Stimulated activated CD4-positive, alpha-beta T cell treated with anti-CD3 and anti-CD28 coated beads, TNF-alpha, amount 100 ng/mL, for 24 hours (primary cell): Measurements from ENCODE around the gene GALNT12.
A peak's percentile ranks its signal among the peaks of the same experiment; 100 is the strongest.

Experiments used
- DNase-seq, 3 experiments: peaks; one replicate each; pipeline ENCODE4 v3.0.0-alpha.2; 2020; ENCODE audit warnings: low read depth in 3 of 3

The GALNT12 gene

GRCh38 chr9:98832768-98833089 is 25.3 kb downstream of the GALNT12 start:
- no peak for DNase-seq

- DNase-seq = no peak
These were observed 25.9 kb downstream of the GALNT12 start for GRCh38 chr9:98833090-98833956.

DNA sequence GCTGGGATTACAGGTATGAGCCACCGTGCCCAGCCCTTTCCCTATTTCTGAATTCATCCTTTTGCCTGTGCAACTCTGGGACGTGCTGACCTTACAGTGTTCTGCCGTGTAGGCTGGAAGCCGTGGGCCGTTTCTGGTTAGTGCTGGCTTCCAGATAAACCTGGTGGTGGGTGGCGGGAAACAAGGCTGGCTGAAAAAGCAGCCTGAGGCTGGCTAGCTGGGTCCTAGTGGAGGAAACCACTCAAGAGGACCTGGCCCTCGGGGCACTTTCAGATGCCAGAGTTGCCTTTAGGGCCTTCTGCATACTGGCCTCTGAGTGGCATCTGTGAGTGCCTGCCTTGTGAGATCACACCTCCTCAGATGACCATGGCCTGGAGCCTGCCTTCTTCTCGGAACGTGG is 26.9 kb downstream of the GALNT12 start:
- no peak for DNase-seq

DNA sequence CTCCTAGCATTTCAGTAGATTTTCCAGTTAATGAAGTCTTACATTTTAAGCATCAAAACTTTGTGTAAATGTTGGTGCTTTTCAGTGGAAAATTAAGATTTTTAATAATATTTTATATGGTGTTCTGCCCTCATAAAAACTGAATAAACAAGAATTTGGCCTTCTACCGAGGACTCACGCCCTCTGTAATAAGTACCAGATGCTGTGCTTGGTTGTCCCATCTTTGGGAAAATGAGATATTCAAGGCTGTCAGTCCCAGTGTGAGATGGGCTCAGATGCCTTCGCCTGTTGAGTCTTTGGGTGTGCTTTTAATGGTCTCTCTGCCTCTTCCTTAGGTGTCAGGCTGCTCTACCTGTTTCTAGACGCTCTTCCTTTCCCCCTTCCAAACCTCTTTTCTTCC is 28.7 kb downstream of the GALNT12 start:
- no peak for DNase-seq

DNA sequence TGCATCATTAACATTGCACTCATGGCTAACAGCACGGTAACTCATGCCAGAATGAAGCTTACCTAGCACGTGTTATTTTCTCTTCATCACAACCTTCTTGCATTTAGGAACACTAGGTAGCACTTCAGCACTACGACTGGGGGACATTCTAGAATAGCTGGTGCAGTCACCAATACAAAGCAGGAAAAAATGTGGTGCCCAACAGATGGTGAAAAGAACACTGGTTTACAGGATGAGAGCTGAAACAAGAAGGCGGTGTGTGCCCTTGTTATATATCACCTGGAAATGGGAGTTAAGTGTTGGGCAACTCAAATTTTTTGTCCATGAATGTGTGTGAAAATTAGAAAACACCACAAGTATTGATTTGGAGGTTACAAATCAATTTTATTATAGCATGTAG is 30.0 kb downstream of the GALNT12 start:
- no peak for DNase-seq

DNA sequence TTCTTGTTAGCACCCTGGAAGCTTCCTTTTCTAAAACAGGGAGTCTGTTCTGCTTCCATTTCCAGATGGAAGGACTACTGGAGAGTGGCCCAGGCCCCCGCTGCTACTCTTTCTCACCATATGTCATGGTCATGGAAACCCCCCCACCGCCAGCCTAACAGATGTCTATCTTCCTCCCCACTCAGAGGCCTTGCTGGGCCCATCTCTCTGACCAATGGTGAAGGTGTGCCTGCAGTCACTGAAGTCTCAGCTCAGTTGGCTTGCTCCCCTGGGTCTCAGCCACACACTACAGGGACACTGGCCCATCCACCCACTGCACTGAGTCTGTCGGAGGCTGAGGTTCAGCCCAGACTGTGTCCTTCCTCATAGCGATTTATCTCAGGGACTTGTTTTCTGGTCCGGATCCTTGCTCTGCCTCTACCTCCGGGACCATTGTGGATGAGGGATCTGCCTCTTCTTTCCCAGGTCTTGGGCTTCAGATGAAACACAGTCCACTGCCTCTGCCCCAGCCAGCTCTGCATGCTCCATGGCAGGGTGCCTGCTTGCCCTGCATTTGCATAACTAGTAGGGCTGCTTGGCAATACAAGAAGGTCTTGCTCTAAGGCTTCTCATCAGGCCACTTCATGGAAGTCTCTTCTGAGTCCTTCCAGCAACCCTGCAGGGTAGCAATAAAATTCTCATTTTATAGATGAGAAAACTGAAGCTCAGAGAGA is 30.8 kb downstream of the GALNT12 start:
- DNase-seq = no peak

DNA sequence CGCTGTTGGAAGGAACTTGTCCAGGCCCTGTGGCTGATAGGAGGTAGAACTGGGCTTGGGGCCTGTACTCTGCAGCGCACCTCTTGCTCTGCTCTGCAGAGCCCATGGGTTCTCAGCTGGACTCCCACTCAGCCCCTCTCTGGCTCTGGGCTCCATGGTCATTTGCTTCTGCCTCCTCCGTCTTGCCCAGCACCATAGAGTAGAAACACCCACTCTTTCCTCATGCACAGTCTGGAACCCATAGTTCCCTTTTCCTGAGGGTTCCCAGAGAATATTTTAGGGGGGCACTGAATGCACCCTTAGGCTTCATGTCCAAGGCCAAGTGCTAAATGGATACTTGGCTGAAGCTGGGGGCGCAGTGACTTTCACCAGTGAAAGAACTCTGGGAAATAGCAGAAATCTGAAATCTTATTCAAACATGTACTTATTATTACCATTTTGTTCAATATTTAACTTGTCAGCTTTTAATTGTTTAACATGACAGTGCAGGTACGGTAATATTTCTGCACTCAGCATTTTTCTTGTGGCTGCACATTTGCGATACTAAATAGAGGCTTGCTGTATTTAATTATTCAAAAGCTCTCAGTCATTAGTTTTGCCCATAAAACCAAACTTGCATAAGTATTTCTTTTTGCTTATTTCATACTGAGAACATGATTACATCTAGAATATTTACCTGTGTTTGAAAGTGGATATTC is 31.5 kb downstream of the GALNT12 start:
- DNase-seq = no peak

DNA sequence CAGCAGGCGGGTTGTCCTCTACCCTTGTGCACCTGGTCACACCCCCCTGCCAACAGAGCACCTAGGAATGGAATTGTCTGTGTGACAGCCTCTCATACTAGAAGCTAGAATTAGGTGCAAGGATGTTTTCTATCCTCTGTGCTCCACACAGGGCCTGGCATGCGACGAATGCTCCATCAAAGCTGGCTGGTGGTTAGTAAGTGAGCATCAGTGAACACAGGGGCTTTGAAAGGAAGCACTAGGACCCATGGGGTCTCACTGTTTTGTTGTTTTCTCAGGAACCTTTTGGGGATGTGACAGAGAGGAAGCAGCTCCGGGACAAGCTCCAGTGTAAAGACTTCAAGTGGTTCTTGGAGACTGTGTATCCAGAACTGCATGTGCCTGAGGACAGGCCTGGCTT is 32.3 kb downstream of the GALNT12 start:
- DNase-seq = no peak

DNA sequence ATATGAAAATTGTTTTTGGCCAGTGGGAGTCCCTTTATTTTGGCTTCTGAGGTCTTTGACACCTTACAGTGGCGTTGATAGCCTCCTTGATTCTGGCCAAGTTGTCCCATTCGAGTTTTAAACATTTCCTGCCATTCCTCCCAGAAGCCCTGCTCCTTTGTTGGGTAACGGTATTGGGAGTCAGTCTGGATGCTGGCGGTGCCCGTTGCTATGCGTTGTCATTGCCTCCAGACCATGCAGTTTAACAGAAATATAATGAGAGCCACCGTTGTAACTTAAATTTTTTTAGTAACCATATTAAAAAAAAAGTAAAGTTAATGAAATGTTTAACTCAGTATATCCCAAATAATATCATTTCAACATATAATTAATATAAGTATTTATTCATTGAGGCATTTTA is 35.0 kb downstream of the GALNT12 start:
- DNase-seq = no peak

GRCh38 chr9:98846081-98846480 is 38.6 kb downstream of the GALNT12 start:
- DNase-seq = no peak

- no peak for DNase-seq
These were observed 39.4 kb downstream of the GALNT12 start for GRCh38 chr9:98846879-98847278.

DNA sequence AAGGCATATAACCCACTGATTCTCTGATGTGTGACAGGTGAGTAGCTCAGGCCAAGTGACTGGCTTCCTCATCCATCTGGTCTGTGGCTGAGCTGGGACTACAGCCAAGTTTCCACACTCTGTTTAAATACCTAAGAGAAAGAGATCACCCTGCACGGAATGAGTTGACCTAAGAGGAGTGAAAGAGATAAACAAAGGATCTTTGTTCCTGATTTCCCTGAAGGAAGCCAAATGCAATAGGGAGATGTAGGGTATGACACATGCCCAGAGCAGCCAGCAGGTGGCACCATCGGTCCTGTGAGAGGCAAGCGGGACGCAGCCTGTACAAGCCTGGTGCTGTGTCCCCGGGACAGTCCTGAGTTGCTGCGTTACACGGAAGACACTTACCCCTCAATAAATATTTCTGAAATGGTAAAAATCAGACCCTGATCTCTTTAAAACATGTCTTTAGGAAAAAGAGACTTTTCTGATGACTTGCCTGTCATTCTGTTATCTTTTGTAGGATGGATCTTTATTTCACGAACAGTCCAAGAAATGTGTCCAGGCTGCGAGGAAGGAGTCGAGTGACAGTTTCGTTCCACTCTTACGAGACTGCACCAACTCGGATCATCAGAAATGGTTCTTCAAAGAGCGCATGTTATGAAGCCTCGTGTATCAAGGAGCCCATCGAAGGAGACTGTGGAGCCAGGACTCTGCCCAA is 41.1 kb downstream of the GALNT12 start:
- DNase-seq = peak; percentile 54 to 75 (median 56)

DNA sequence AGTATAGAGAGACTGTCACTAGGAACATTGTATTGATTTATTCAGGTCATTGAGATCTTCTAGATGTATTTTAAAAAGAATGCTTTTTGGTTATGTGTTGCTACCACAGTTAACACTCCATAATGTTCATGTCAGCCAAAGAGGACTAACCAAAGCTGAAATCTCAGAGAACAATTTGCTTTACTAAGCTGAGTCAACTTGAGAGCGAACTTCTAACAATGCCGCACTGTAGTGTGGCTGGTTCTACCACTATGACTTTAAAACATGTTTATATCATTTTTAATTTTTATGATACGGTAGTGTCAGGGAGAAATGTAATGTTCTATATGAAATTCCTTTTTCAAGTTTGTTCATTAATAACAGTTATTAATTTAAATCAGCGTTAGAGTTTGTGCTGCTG is 42.1 kb downstream of the GALNT12 start:
- no peak for DNase-seq

DNA sequence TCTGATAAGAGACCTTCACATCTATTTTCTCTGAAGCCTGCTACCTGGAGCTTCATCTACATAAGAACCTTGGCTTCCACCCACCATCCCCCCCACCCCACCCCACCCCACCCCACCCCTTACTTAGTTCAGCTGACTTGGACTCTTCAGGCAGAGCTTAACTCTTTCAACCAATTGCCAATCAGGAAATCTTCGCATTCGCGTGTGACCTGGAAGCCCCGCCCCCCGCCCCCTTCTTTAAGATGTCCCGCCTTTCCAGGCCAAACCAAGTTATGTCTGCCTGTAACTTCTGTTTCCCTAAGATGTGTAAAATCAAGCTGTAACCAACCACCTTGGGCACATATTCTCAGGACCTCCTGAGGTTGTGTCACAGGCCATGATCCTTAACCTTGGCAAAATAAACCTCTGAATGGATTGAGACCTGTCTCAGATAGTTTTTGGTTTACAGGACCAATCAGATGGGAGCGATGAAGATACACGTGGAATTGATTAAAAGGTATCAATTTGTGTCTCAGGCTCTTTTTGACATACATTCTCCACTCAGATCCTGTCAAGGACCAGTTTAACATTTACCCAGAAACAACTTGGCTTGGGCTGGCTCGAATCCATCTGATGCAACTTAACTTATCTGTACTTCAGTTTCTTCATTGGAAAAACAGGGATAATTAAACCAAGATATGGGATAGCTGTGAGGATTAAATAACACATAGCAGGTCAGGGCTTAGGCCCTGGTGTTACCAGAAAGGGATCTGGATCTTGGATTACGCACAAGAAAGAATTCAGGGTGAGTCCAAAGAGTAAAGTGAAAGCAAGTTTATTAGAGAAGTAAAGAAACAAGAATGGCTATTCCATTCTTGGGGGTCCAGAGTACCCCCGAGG is 43.6 kb downstream of the GALNT12 start:
- DNase-seq = no peak

GRCh38 chr9:98851730-98852459 is 44.4 kb downstream of the GALNT12 start:
- DNase-seq = no peak

GRCh38 chr9:98852460-98852734 is 44.9 kb downstream of the GALNT12 start:
- no peak for DNase-seq

DNA sequence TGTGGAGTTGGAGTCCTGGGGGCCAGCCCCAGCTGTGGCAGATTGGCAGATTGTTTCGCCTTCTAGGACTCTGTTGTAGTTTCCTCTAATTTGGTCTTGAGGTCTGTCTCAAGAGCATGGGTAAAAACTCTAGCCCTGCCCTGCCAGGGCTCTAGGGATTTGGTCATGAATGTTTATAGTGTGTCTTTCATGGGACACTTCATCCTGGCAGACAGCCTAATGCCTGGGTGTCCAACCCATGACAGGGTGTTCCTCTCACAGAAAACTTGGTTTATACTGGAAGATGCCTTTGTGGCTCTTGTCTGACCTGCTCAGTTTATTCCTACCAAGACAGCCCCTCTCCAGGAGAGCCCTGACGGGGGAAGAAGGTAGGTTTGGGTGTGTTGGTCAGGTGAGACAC is 45.5 kb downstream of the GALNT12 start:
- DNase-seq = no peak

- no peak for DNase-seq
These were observed 46.8 kb downstream of the GALNT12 start for GRCh38 chr9:98854266-98854665.

DNA sequence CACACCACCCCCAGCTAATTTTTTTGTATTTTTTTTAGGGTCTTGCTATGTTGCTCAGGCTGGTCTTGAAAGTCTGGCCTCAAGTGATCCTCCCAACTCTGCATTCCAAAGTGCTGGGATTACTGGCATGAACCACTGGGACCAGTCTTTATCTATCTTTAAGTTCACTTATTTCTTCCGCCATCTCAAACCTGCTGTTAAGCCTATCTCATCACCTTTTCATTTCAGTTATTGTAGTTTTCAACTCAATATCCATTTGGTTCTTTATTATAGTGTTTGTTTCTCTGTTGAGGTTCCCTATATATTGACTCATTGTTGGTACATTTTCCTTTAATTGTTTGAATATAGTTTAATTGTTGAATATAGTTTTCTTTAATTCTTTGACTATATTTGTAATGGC is 48.1 kb downstream of the GALNT12 start:
- DNase-seq = no peak

GRCh38 chr9:98856982-98857381 is 49.5 kb downstream of the GALNT12 start:
- DNase-seq = no peak

- no peak for DNase-seq
These were observed 52.5 kb downstream of the GALNT12 start for GRCh38 chr9:98859941-98860340.
